Measurements from ENCODE around the gene MEX3A. TPM values are rescaled to one million over a fixed set of nuclear protein-coding genes. Genes with fewer than 3 reads are reported as not detected.

The MEX3A gene
- total and polyA plus RNA-seq, 10 of the 15 experiments (the other 5 are each of a cell fraction or from before 2014, with no cell fraction given) = 0.11 to 5.1 (median 1.7) TPM

DNA sequence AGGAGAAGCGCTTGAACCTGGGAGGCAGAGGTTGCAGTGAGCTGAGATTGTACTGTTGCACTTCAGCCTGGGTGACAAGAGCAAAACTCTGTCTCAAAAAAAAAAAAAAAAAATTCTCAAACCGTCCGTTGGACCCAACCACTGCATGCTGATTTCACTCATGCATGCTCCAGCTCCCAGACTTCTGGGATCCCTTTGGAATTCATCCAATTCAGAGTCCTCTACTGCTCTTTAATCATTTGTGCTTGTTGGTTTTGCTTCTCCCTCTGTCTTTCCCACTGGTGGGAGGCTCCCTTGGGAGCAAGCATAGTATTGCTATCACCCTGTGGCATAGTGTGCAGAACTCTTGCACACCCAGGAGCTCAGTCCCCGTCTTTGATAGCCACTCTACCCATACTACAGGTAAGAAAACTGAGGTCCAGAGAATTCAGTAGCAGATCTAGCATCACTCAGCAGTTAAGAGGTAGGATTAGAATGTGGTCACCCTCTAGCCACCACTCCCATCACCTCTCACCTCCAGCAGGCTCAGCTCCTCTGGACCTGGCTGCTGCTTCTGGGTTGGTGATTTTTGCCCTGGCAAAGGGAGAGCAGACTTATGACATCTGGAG is 29.2 kb upstream of the MEX3A start (continued):
- TF ChIP-seq IRF3 (IDR thresholded peaks at IDR 0.05) = no peak

- ATAC-seq (no peak), DNase-seq (ENCODE audit: low read depth, low spot score) (no peak), FAIRE-seq (no peak)
- no peaks in the 10 kb centered on the region for H3K27me3 ChIP-seq (replicated peaks in 1 of 2; ENCODE audit: control insufficient read depth in 2 of 2, insufficient read depth in 2 of 2, low read length in 1 of 2)
- H3K4me2 ChIP-seq (ENCODE audit: control insufficient read depth, insufficient read depth) = no peak overlapping the region
- in situ Hi-C loops (cut with MboI) = no loop called here
- H3K36me3 ChIP-seq (ENCODE audit: control insufficient read depth in 2 of 2, insufficient read depth in 2 of 2, low read length in 1 of 2) = no peaks in the 10 kb centered on the region
- no peak overlapping the region for H3K9ac ChIP-seq (ENCODE audit: control insufficient read depth, insufficient read depth, low read length)
- no peak overlapping the region for H3K4me3 ChIP-seq
- intact Hi-C loops (cut with micrococcal nuclease; ENCODE audit: unreplicated experiment) = no loop called here
- 76% methylated on average over 2 of the region's 2 CpGs for WGBS (ENCODE audit: insufficient coverage, insufficient replicate concordance, low lambda C conversion rate, missing lambda C conversion rate)
- BruUV-seq (replicated peaks) = no TSS peak
- H2AFZ ChIP-seq (ENCODE audit: control insufficient read depth, low read depth, low read length) = no peak overlapping the region
- POLR2A ChIA-PET = interaction anchor here (1.0 to 2.3 kb wide), 2 partner anchors 10 to 12 kb away, joined by 8 to 13 read pairs; no protein-coding TSS in a partner anchor
- SMC1A ChIA-PET (ENCODE audit: uncharacterized antibody, unreplicated experiment) = interaction anchor here (23.8 kb wide), 1 partner anchor 14 kb away, joined by 874 read pairs; the partner anchor contains the start of gene LMNA
- H4K20me1 ChIP-seq (ENCODE audit: control insufficient read depth, insufficient read depth) = no peaks in the 10 kb centered on the region
- H3K9me3 ChIP-seq (replicated peaks; ENCODE audit: control insufficient read depth, insufficient read depth, low read length) = no peaks in the 10 kb centered on the region
- CTCF ChIA-PET = interaction anchor here (1.0 to 1.7 kb wide), 4 partner anchors 13 to 20 kb away, joined by 3 to 7 read pairs (median 4); no protein-coding TSS in a partner anchor
- H3K79me2 ChIP-seq (ENCODE audit: control insufficient read depth, insufficient read depth, low read length) = peaks cover 7% of the 10 kb centered on the region
- RAD21 ChIA-PET (ENCODE audit: unreplicated experiment) = interaction anchor here (1.6 kb wide), 1 partner anchor 10 kb away, joined by 5 read pairs; no protein-coding TSS in a partner anchor
- H3K27ac ChIP-seq (ENCODE audit: control insufficient read depth, insufficient read depth) = no peak overlapping the region
- H3K4me1 ChIP-seq (ENCODE audit: control insufficient read depth, insufficient read depth, low read length) = peaks cover 16% of the 10 kb centered on the region
- no peak for TF ChIP-seq FOXM1 (IDR thresholded peaks at IDR 0.05; ENCODE audit: low read depth, low read length)
- no peak for TF ChIP-seq POLR2AphosphoS5 (IDR thresholded peaks at IDR 0.05; ENCODE audit: low read length)
- no peak for TF ChIP-seq CBX5 (IDR thresholded peaks at IDR 0.05; ENCODE audit: low read depth)
- TF ChIP-seq JUNB (IDR thresholded peaks at IDR 0.05) = no peak
- no peak for TF ChIP-seq ATF3 (IDR thresholded peaks at IDR 0.05; ENCODE audit: borderline replicate concordance, extremely low read depth, low read depth, low read length)
- no peak for TF ChIP-seq PKNOX1 (IDR thresholded peaks at IDR 0.05)
- TF ChIP-seq IKZF2 (IDR thresholded peaks at IDR 0.05) = no peak
- TF ChIP-seq NBN (IDR thresholded peaks at IDR 0.05) = no peak
- TF ChIP-seq NRF1 (conservative IDR thresholded peaks at IDR 0.05; ENCODE audit: low read depth, low read length) = no peak
- TF ChIP-seq, protein P1, sequence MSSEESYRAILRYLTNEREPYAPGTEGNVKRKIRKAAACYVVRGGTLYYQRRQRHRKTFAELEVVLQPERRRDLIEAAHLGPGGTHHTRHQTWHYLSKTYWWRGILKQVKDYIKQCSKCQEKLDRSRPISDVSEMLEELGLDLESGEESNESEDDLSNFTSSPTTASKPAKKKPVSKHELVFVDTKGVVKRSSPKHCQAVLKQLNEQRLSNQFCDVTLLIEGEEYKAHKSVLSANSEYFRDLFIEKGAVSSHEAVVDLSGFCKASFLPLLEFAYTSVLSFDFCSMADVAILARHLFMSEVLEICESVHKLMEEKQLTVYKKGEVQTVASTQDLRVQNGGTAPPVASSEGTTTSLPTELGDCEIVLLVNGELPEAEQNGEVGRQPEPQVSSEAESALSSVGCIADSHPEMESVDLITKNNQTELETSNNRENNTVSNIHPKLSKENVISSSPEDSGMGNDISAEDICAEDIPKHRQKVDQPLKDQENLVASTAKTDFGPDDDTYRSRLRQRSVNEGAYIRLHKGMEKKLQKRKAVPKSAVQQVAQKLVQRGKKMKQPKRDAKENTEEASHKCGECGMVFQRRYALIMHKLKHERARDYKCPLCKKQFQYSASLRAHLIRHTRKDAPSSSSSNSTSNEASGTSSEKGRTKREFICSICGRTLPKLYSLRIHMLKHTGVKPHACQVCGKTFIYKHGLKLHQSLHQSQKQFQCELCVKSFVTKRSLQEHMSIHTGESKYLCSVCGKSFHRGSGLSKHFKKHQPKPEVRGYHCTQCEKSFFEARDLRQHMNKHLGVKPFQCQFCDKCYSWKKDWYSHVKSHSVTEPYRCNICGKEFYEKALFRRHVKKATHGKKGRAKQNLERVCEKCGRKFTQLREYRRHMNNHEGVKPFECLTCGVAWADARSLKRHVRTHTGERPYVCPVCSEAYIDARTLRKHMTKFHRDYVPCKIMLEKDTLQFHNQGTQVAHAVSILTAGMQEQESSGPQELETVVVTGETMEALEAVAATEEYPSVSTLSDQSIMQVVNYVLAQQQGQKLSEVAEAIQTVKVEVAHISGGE (CRISPR knock-in tag; IDR thresholded peaks at IDR 0.05) = no peak
- TF ChIP-seq, protein P2, sequence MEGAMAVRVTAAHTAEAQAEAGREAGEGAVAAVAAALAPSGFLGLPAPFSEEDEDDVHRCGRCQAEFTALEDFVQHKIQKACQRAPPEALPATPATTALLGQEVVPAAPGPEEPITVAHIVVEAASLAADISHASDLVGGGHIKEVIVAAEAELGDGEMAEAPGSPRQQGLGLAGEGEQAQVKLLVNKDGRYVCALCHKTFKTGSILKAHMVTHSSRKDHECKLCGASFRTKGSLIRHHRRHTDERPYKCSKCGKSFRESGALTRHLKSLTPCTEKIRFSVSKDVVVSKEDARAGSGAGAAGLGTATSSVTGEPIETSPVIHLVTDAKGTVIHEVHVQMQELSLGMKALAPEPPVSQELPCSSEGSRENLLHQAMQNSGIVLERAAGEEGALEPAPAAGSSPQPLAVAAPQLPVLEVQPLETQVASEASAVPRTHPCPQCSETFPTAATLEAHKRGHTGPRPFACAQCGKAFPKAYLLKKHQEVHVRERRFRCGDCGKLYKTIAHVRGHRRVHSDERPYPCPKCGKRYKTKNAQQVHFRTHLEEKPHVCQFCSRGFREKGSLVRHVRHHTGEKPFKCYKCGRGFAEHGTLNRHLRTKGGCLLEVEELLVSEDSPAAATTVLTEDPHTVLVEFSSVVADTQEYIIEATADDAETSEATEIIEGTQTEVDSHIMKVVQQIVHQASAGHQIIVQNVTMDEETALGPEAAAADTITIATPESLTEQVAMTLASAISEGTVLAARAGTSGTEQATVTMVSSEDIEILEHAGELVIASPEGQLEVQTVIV (IDR thresholded peaks at IDR 0.05; ENCODE audit: borderline replicate concordance, partially characterized antibody) = no peak
- no peak for TF ChIP-seq MTA2 (IDR thresholded peaks at IDR 0.05; ENCODE audit: low read depth)
- no peak for TF ChIP-seq CBFB (IDR thresholded peaks at IDR 0.05; ENCODE audit: low read depth)
These were observed 28.0 kb upstream of the MEX3A start for GRCh38 chr1:156110252-156110651.

Data from GM12878 (cell line).